GM13977 (cell line): Measurements from ENCODE around the gene COL6A3.

Experiments used
- DNase-seq: peaks from one replicate; pipeline ENCODE4 v3.0.0; 2012; ENCODE audit warnings: low spot score
- in situ Hi-C: fragments of 300-500 bp; cut with MboI; formaldehyde crosslinking; loops from one replicate; pipeline ENCODE4 v1.12.0; 2022; ENCODE audit warnings: low sequenced_read_pairs, low pct_unique_long_range_greater_than_20kb, mixed read lengths, inconsistent platforms; ENCODE audit not compliant: unreplicated experiment
- TF ChIP-seq, protein P1 (sequence below): IDR thresholded peaks from 2 replicates; pipeline ENCODE4 v1.5.1; 2012; ENCODE audit warnings: mild to moderate bottlenecking, control low read depth; ENCODE audit not compliant: insufficient read depth; ENCODE audit errors: extremely low read depth, missing control alignments

Gene COL6A3

GRCh38 chr2:237430861-237431260 is 16.9 kb upstream of the COL6A3 start:
- in situ Hi-C loops = no loop called here
- DNase-seq = no peak
- TF ChIP-seq, protein P1, sequence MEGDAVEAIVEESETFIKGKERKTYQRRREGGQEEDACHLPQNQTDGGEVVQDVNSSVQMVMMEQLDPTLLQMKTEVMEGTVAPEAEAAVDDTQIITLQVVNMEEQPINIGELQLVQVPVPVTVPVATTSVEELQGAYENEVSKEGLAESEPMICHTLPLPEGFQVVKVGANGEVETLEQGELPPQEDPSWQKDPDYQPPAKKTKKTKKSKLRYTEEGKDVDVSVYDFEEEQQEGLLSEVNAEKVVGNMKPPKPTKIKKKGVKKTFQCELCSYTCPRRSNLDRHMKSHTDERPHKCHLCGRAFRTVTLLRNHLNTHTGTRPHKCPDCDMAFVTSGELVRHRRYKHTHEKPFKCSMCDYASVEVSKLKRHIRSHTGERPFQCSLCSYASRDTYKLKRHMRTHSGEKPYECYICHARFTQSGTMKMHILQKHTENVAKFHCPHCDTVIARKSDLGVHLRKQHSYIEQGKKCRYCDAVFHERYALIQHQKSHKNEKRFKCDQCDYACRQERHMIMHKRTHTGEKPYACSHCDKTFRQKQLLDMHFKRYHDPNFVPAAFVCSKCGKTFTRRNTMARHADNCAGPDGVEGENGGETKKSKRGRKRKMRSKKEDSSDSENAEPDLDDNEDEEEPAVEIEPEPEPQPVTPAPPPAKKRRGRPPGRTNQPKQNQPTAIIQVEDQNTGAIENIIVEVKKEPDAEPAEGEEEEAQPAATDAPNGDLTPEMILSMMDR = no peak

DNA sequence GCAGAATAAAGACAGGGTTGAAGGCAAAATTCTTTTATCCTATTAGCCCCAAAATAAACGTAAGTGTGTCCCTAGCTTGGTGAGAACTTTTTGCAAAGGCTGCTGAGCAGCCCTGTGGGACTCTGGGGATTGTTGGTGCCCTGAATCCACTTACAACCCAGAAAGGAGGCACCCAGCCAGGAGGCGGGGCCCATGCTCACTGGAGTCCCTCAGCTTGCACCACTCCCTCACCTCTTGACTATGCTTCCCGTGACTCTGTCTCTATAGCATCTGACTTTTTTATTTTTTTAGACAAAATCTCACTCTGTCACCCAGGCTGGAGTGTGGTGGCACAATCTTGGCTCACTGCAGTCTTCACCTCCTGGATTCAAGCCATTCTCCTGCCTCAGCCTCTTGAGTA is 15.8 kb upstream of the COL6A3 start:
- in situ Hi-C loops = no loop called here
- DNase-seq = no peak
- TF ChIP-seq, protein P1 = no peak

DNA sequence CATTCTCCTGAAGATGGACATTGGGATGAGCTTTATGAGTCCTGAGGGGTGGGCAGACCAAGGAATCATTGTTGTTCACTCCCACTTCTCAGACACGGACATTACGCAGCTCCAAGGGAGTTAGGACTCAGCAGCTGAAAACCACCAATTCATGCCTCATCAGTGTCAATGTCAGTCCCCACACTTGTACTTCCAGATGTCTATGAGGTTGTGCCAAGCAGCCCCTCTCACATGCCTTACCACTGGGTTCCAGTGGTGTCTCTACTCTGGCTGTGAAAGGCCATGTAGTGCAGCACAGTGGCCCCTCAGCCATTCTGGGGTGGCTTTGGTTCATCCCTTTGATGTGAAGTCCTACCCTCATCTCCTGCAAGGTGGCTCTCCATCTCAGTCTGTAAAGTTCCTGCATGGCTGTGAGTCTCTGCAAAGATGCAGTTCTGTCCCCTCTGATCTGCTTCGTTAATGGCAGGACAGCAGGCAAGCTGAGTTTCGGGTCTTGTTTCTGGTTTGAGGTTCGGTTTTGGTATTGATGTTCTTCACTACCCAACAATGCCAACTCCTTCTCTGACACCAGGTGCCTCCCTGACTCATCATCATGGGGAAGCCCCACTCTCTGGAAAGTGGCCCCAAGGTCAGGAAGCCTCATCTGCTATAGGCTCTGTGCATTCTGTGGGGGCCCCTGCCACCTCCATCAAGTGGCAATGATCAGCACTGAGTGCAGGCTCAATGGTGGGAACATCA is 14.0 kb upstream of the COL6A3 start:
- TF ChIP-seq, protein P1 = no peak
- in situ Hi-C loops = no loop called here
- no peak for DNase-seq

- no peak for DNase-seq
- TF ChIP-seq, protein P1 = no peak
- in situ Hi-C loops = no loop called here
Observed at GRCh38 chr2:237426517-237426916, 12.6 kb upstream of the COL6A3 start.

GRCh38 chr2:237425320-237425719 is 11.4 kb upstream of the COL6A3 start:
- in situ Hi-C loops = no loop called here
- no peak for DNase-seq
- TF ChIP-seq, protein P1 = no peak

GRCh38 chr2:237424544-237424943 is 10.6 kb upstream of the COL6A3 start:
- in situ Hi-C loops = no loop called here
- TF ChIP-seq, protein P1 = no peak
- DNase-seq = no peak
